Measurements from ENCODE around the gene ATF7. TPM values are rescaled to one million over a fixed set of nuclear protein-coding genes. Genes with fewer than 3 reads are reported as not detected.

ATF7 gene
- polyA plus RNA-seq, 1 of the 3 experiments (the other 2 are of a cell fraction) = 12.8 TPM

DNA sequence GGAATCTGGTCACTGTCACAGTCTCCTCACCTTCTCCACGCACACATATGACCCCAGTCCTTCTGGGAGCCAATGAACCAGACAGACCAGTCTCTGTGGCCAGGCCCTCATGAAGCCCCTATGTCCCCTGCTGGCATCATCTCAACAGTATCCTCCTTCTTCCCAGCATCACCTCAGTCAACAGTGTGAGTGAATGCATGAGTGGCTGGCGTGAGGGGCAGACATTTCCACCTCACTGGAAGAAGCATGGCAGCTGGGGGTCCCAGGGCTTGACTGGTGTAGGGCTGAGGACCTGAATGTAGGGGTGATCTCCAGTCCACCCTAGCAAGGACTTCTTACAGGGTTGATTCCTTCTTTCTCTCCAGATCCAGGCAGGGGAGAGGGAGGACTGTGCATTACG is 128.7 kb downstream of the ATF7 start:
- WGBS (ENCODE audit: low lambda C conversion rate) = 81% methylated on average over 3 of the region's 3 CpGs
- TF ChIP-seq JUND (IDR thresholded peaks at IDR 0.05) (no peak), ELF1 (IDR thresholded peaks at IDR 0.05) (no peak), GATA2 (CRISPR knock-in tag; IDR thresholded peaks at IDR 0.05) (no peak), POLR2AphosphoS5 (IDR thresholded peaks at IDR 0.05; ENCODE audit: low read depth, low read length) (no peak), TCF12 (IDR thresholded peaks at IDR 0.05) (no peak), EZH2phosphoT487 (IDR thresholded peaks at IDR 0.05; ENCODE audit: borderline replicate concordance, low read depth) (no peak), FOSL2 (IDR thresholded peaks at IDR 0.05; ENCODE audit: borderline replicate concordance, low read depth) (no peak), YY1 (IDR thresholded peaks at IDR 0.05; ENCODE audit: low read depth) (no peak), SIN3A (IDR thresholded peaks at IDR 0.05; ENCODE audit: borderline replicate concordance, low read depth, low read length) (no peak), TAF1 (IDR thresholded peaks at IDR 0.05; ENCODE audit: borderline replicate concordance, low read depth, low read length) (no peak), MXI1 (IDR thresholded peaks at IDR 0.05; ENCODE audit: low read depth, low read length) (no peak), RFX5 (IDR thresholded peaks at IDR 0.05; ENCODE audit: low read length) (no peak), NRF1 (IDR thresholded peaks at IDR 0.05; ENCODE audit: low read depth, low read length) (no peak), SMC3 (IDR thresholded peaks at IDR 0.05; ENCODE audit: low read depth, low read length) (no peak), MEF2A (IDR thresholded peaks at IDR 0.05; ENCODE audit: borderline replicate concordance, low read depth) (no peak), RCOR1 (IDR thresholded peaks at IDR 0.05; ENCODE audit: low read length) (no peak)
- TF ChIP-seq, protein P1, sequence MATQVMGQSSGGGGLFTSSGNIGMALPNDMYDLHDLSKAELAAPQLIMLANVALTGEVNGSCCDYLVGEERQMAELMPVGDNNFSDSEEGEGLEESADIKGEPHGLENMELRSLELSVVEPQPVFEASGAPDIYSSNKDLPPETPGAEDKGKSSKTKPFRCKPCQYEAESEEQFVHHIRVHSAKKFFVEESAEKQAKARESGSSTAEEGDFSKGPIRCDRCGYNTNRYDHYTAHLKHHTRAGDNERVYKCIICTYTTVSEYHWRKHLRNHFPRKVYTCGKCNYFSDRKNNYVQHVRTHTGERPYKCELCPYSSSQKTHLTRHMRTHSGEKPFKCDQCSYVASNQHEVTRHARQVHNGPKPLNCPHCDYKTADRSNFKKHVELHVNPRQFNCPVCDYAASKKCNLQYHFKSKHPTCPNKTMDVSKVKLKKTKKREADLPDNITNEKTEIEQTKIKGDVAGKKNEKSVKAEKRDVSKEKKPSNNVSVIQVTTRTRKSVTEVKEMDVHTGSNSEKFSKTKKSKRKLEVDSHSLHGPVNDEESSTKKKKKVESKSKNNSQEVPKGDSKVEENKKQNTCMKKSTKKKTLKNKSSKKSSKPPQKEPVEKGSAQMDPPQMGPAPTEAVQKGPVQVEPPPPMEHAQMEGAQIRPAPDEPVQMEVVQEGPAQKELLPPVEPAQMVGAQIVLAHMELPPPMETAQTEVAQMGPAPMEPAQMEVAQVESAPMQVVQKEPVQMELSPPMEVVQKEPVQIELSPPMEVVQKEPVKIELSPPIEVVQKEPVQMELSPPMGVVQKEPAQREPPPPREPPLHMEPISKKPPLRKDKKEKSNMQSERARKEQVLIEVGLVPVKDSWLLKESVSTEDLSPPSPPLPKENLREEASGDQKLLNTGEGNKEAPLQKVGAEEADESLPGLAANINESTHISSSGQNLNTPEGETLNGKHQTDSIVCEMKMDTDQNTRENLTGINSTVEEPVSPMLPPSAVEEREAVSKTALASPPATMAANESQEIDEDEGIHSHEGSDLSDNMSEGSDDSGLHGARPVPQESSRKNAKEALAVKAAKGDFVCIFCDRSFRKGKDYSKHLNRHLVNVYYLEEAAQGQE (IDR thresholded peaks at IDR 0.05; ENCODE audit: low read depth, low read length) = no peak
- TF ChIP-seq, protein P2, sequence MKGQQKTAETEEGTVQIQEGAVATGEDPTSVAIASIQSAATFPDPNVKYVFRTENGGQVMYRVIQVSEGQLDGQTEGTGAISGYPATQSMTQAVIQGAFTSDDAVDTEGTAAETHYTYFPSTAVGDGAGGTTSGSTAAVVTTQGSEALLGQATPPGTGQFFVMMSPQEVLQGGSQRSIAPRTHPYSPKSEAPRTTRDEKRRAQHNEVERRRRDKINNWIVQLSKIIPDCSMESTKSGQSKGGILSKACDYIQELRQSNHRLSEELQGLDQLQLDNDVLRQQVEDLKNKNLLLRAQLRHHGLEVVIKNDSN (IDR thresholded peaks at IDR 0.05; ENCODE audit: borderline replicate concordance, low read depth) = no peak
- TF ChIP-seq, protein P3, sequence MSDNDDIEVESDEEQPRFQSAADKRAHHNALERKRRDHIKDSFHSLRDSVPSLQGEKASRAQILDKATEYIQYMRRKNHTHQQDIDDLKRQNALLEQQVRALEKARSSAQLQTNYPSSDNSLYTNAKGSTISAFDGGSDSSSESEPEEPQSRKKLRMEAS (IDR thresholded peaks at IDR 0.05; ENCODE audit: low read depth) = no peak
- TF ChIP-seq, protein P4, sequence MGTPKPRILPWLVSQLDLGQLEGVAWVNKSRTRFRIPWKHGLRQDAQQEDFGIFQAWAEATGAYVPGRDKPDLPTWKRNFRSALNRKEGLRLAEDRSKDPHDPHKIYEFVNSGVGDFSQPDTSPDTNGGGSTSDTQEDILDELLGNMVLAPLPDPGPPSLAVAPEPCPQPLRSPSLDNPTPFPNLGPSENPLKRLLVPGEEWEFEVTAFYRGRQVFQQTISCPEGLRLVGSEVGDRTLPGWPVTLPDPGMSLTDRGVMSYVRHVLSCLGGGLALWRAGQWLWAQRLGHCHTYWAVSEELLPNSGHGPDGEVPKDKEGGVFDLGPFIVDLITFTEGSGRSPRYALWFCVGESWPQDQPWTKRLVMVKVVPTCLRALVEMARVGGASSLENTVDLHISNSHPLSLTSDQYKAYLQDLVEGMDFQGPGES (IDR thresholded peaks at IDR 0.05; ENCODE audit: low read depth, low read length) = no peak
- Histone ChIP-seq H4K20me1 (ENCODE audit: insufficient read depth) (no peaks in the 10 kb centered on the region), H3K9ac (no peak overlapping the region), H3K36me3 (replicated peaks in 1 of 2; ENCODE audit: control insufficient read depth in 1 of 2, insufficient read depth in 2 of 2, low read length in 1 of 2) (peaks cover 3 to 5% of the 10 kb centered on the region in 2 experiments), H3K9me2 (no peaks in the 10 kb centered on the region), H3K4me1 (ENCODE audit: control insufficient read depth in 1 of 2, insufficient read depth in 2 of 2, low read depth in 1 of 2, low read length in 1 of 2) (peaks cover 20 to 47% of the 10 kb centered on the region in 2 experiments), H3K79me2 (ENCODE audit: insufficient read depth) (peaks cover 43% of the 10 kb centered on the region), H3F3A (replicated peaks; ENCODE audit: insufficient read depth) (peaks cover 20% of the 10 kb centered on the region), H2AFZ (ENCODE audit: low read depth) (no peak overlapping the region), H3K4me3 (ENCODE audit: low read depth in 2 of 2, low read length in 1 of 2) (no peak overlapping the region), H3K9me3 (no peaks in the 10 kb centered on the region), H3K27ac (ENCODE audit: low read depth in 2 of 2, low read length in 1 of 2) (no peak overlapping the region; a peak in 1 of 4 replicates), H3K4me2 (0 out of 2 replicates have a peak overlapping the region, but pooled peaks have one; percentile 15), H3K27me3 (ENCODE audit: insufficient read depth) (no peaks in the 10 kb centered on the region)
- ChIA-PET CTCF (interaction anchor here (0.9 to 8.2 kb wide), 7 partner anchors 11 to 199 kb away, joined by 3 to 46 read pairs (median 5); partner anchors contain the start of gene AAAS), POLR2A (no interaction called here)
- DNase-seq = no peak

Data from SK-N-SH (cell line).